ENCODE data around the gene COX17.

GRCh38 chr3:119632829-119633228, 44.4 kb downstream of the COX17 start:
- no peak for TF ChIP-seq CTCF (IDR thresholded peaks at IDR 0.05)
- TF ChIP-seq POLR2A (IDR thresholded peaks at IDR 0.05) = no peak
